Measurements from ENCODE around the gene NAALADL2. TPM values are rescaled to one million over a fixed set of nuclear protein-coding genes. Genes with fewer than 3 reads are reported as not detected.

Gene NAALADL2
- total and polyA plus RNA-seq, 2 of the 8 experiments (the other 6 are each of a cell fraction or from before 2014, with no cell fraction given): 0.12 to 0.22 TPM

DNA sequence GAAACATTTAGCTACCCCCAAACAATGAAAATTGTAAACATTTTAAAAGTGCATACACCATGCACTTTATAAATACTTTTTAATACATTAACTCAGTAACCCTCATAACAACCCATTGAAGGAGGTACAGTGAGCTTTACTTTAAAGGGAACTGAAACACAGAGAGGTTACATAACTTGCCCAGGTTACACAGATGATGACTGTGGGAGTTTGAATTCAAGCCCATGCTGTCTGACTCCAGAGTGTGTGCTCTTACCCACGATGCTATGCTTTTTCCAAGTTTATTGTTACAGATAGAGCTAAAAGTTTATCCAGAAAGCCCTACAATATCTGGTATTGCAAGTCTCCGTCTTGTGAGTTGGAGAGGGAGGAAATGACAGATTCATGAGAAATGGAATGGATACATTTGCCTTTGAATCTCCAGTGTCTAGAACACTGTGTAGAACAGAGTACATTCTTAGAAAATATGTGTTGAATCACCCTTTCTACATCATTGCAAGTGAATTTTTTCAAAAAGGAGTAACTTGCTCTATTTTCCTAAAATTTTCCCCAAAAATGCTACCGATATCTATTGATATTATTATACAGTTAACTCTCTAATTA, 428.3 kb downstream of the NAALADL2 start:
- H3K56ac ChIP-seq (replicated peaks; ENCODE audit: insufficient read length, low read depth, low read length): no peak overlapping the region
- H4K91ac ChIP-seq (replicated peaks; ENCODE audit: insufficient read length, low read length): no peak overlapping the region
- no peak overlapping the region for H2AFZ ChIP-seq (ENCODE audit: low read length)
- no peaks in the 10 kb centered on the region for H3K79me1 ChIP-seq (ENCODE audit: low read depth, low read length)
- H4K5ac ChIP-seq (ENCODE audit: insufficient read length, low read depth, low read length): no peak overlapping the region
- no peak overlapping the region for H2BK20ac ChIP-seq (ENCODE audit: low read length)
- no peak overlapping the region for H3K4me2 ChIP-seq (ENCODE audit: insufficient read depth in 1 of 2, low read depth in 2 of 2, low read length in 2 of 2)
- no peak for FAIRE-seq
- H3K23me2 ChIP-seq (ENCODE audit: low read depth, low read length): no peaks in the 10 kb centered on the region
- H3K4ac ChIP-seq (replicated peaks; ENCODE audit: insufficient read length, low read depth, low read length): no peak overlapping the region
- no peak overlapping the region for H2BK15ac ChIP-seq (ENCODE audit: low read length)
- no peak overlapping the region for H4K8ac ChIP-seq (ENCODE audit: extremely low read depth, insufficient read depth, low read length)
- no peak overlapping the region for H2BK5ac ChIP-seq (ENCODE audit: low read depth, low read length)
- H3K36me3 ChIP-seq (ENCODE audit: control insufficient read depth in 2 of 4, insufficient read depth in 4 of 4, low read length in 3 of 4): no peaks in the 10 kb centered on the region
- H2AK5ac ChIP-seq (ENCODE audit: low read depth, low read length): no peak overlapping the region
- no peak overlapping the region for H3K23ac ChIP-seq (ENCODE audit: insufficient read length)
- no peak overlapping the region for H3K14ac ChIP-seq (ENCODE audit: insufficient read length)
- H3K18ac ChIP-seq (ENCODE audit: extremely low read depth, low read length): no peak overlapping the region
- H3K27ac ChIP-seq (ENCODE audit: low read depth, low read length): no peak overlapping the region
- H3K4me3 ChIP-seq (ENCODE audit: extremely low read depth in 1 of 4, insufficient read depth in 2 of 4, low read depth in 3 of 4, low read length in 4 of 4): no peak overlapping the region
- ChIA-PET POLR2A (ENCODE audit: partially characterized antibody) (no interaction called here), CTCF (ENCODE audit: partially characterized antibody) (interaction anchor here (0.5 kb wide), 1 partner anchor 135 kb away, joined by 3 read pairs; no protein-coding TSS in a partner anchor)
- no peak overlapping the region for H2BK120ac ChIP-seq (replicated peaks; ENCODE audit: low read depth, low read length)
- H3K4me1 ChIP-seq (replicated peaks in 1 of 4; ENCODE audit: control insufficient read depth in 3 of 4, insufficient read depth in 4 of 4, low read length in 3 of 4): no peaks in the 10 kb centered on the region
- H3K9ac ChIP-seq (replicated peaks in 1 of 4; ENCODE audit: extremely low read depth in 1 of 4, low read depth in 3 of 4, low read length in 3 of 4): no peak overlapping the region
- WGBS, 2 experiments (ENCODE audit: extremely low coverage in 1 of 2, insufficient coverage in 1 of 2, insufficient read length in 1 of 2, insufficient replicate concordance in 2 of 2, low coverage in 1 of 2, low lambda C conversion rate in 2 of 2, missing lambda C conversion rate in 1 of 2): 91% methylated on average over 3 of the region's 3 CpGs; no CpG with 5 or more reads in 1 of the 2 experiments
- no peaks in the 10 kb centered on the region for H3K27me3 ChIP-seq (replicated peaks in 1 of 4; ENCODE audit: control insufficient read depth in 3 of 4, extremely low read depth in 1 of 4, insufficient read depth in 3 of 4, low read length in 3 of 4)
- H3K79me2 ChIP-seq (ENCODE audit: control insufficient read depth in 1 of 2, insufficient read depth in 2 of 2, low read length in 2 of 2): no peaks in the 10 kb centered on the region
- no peaks in the 10 kb centered on the region for H3K9me3 ChIP-seq (ENCODE audit: insufficient read depth in 2 of 2, low read depth in 1 of 2, low read length in 1 of 2)
- H2BK12ac ChIP-seq (ENCODE audit: low read depth, low read length): no peak overlapping the region
- DNase-seq (ENCODE audit: low read depth in 1 of 2, low spot score in 2 of 2): no peak
- no peaks in the 10 kb centered on the region for H4K20me1 ChIP-seq (replicated peaks in 1 of 2; ENCODE audit: control insufficient read depth in 1 of 2, insufficient read depth in 2 of 2, low read length in 2 of 2)
